GM23248 (cell line): ENCODE results near the gene TRIM72. TPM values are rescaled to one million over a fixed set of nuclear protein-coding genes. Genes with fewer than 3 reads are reported as not detected.
"Not testable (repeated sequence)": the region's sequence is repeated elsewhere in the genome, so short reads cannot be mapped to it uniquely, and the experiment has no call there.

Experiments
- DNase-seq: peaks from one replicate; pipeline ENCODE4 v3.0.0-alpha.2; 2015
- H2AFZ ChIP-seq: fragments of 200-600 bp; sonication (generic); 2 replicates; pipeline ENCODE4 v1.6.1; 2016; ENCODE audit warnings: antibody characterized with exemption
- H3F3A ChIP-seq: fragments of 200-600 bp; sonication (generic); 2 replicates; pipeline ENCODE4 v1.6.1; 2016; ENCODE audit warnings: mild to moderate bottlenecking, antibody characterized with exemption, mixed run types; ENCODE audit not compliant: insufficient read depth
- H3K27ac ChIP-seq: fragments of 200-600 bp; sonication (generic); 2 replicates; pipeline ENCODE4 v1.5.1; 2016; ENCODE audit warnings: mild to moderate bottlenecking
- H3K27me3 ChIP-seq: fragments of 200-600 bp; sonication (generic); replicated peaks from 2 replicates; pipeline ENCODE4 v1.6.1; 2016; ENCODE audit warnings: mild to moderate bottlenecking; ENCODE audit not compliant: insufficient read depth
- H3K36me3 ChIP-seq: fragments of 200-600 bp; sonication (generic); 2 replicates; pipeline ENCODE4 v1.6.1; 2016; ENCODE audit warnings: low read depth, mild to moderate bottlenecking
- H3K4me1 ChIP-seq: fragments of 200-600 bp; sonication (generic); 2 replicates; pipeline ENCODE4 v1.6.1; 2016; ENCODE audit warnings: mild to moderate bottlenecking; ENCODE audit not compliant: insufficient read depth
- H3K4me2 ChIP-seq: fragments of 200-600 bp; sonication (generic); one replicate; pipeline ENCODE4 v1.6.1; 2016; ENCODE audit warnings: mild to moderate bottlenecking; ENCODE audit not compliant: unreplicated experiment
- H3K4me3 ChIP-seq: fragments of 200-600 bp; sonication (generic); 2 replicates; pipeline ENCODE4 v1.5.1; 2016; ENCODE audit warnings: mild to moderate bottlenecking
- H3K79me2 ChIP-seq: fragments of 200-600 bp; sonication (generic); 2 replicates; pipeline ENCODE4 v1.6.1; 2016; ENCODE audit warnings: mild to moderate bottlenecking; ENCODE audit not compliant: insufficient read depth
- H3K9ac ChIP-seq: fragments of 200-600 bp; sonication (generic); 2 replicates; pipeline ENCODE4 v1.6.1; 2016; ENCODE audit warnings: mild to moderate bottlenecking
- H3K9me2 ChIP-seq: fragments of 200-600 bp; sonication (generic); 2 replicates; pipeline ENCODE4 v1.6.1; 2016; ENCODE audit warnings: mixed run types, mild to moderate bottlenecking, moderate library complexity; ENCODE audit not compliant: insufficient read depth
- H3K9me3 ChIP-seq: fragments of 200-600 bp; sonication (generic); one replicate; pipeline ENCODE4 v1.6.1; 2017; ENCODE audit warnings: low read depth
- H4K20me1 ChIP-seq: fragments of 200-600 bp; sonication (generic); 2 replicates; pipeline ENCODE4 v1.6.0; 2016; ENCODE audit not compliant: insufficient read depth
- EZH2 ChIP-seq: fragments of 200-600 bp; sonication (generic); IDR thresholded peaks from 2 replicates; pipeline ENCODE4 v1.6.1; 2018; ENCODE audit warnings: antibody characterized with exemption, mild to moderate bottlenecking; ENCODE audit not compliant: insufficient read depth, poor library complexity, severe bottlenecking
- EZH2phosphoT487 ChIP-seq: fragments of 200-600 bp; sonication (generic); IDR thresholded peaks from 2 replicates; pipeline ENCODE4 v1.6.1; 2018; ENCODE audit warnings: antibody characterized with exemption, moderate library complexity, mild to moderate bottlenecking, low read depth; ENCODE audit not compliant: insufficient read depth
- WGBS, 2 experiments: methylation state at CpG; one replicate each; pipeline ENCODE4 v1.1.6; 2015 to 2017; ENCODE audit warnings: low lambda C conversion rate in 2 of 2, low coverage in 1 of 2; ENCODE audit errors: missing lambda C conversion rate in 2 of 2; 5-methylcytosine and 5-hydroxymethylcytosine counted together
- in situ Hi-C: fragments of 300-500 bp; cut with MboI; formaldehyde crosslinking; loops from 2 replicates; pipeline ENCODE4 v1.15.0; 2020
- polyA plus RNA-seq: library from polyadenylated mRNA; unstranded; fragments of >200 nt; fragmentation: Nextera tagmentation; extraction: Ambion mirVana; gene quantifications from 2 replicates; pipeline ENCODE4 v1.2.1, GENCODE V29; 2016
- small RNA-seq: library from RNA; depleted of rRNA; stranded (forward); fragments of <200 nt; gene quantifications from one replicate; pipeline ENCODE3, GENCODE V24; 2014; ENCODE audit warnings: low read depth, low replicate concordance
- total RNA-seq: library from RNA; depleted of rRNA; stranded (reverse); fragments of >200 nt; shearing (Covaris generic); gene quantifications from 2 replicates; pipeline ENCODE4 v1.2.3, GENCODE V29; 2014; rRNA removed

The TRIM72 gene
- total and polyA plus RNA-seq, 2 experiments from 2014 or later: not detected

GRCh38 chr16:31276600-31276999 lies 62.7 kb downstream of the TRIM72 start:
- in situ Hi-C loops: no loop called here
- Histone ChIP-seq H3F3A (no peaks in the 10 kb centered on the region), H3K36me3 (no peaks in the 10 kb centered on the region), H3K4me1 (no peaks in the 10 kb centered on the region), H3K9me3 (no peaks in the 10 kb centered on the region), H3K9ac (no peak overlapping the region), H3K4me2 (no peak overlapping the region), H4K20me1 (no peaks in the 10 kb centered on the region), H2AFZ (no peak overlapping the region), H3K27ac (no peak overlapping the region), H3K9me2 (no peaks in the 10 kb centered on the region), H3K27me3 (no peaks in the 10 kb centered on the region), H3K4me3 (no peak overlapping the region), H3K79me2 (no peaks in the 10 kb centered on the region)
- TF ChIP-seq EZH2phosphoT487 (no peak), EZH2 (no peak)
- 48% methylated on average over 4 to 5 of the region's 5 CpGs for WGBS, 2 experiments
- no peak for DNase-seq

GRCh38 chr16:31277659-31278260 lies 63.8 kb downstream of the TRIM72 start:
- no peak overlapping the region for H3K4me3 ChIP-seq
- H3K9me2 ChIP-seq: no peaks in the 10 kb centered on the region
- no peak overlapping the region for H3K4me2 ChIP-seq
- no peak for DNase-seq
- no peaks in the 10 kb centered on the region for H3K79me2 ChIP-seq
- no peaks in the 10 kb centered on the region for H3K9me3 ChIP-seq
- H3K36me3 ChIP-seq: no peaks in the 10 kb centered on the region
- no peaks in the 10 kb centered on the region for H3K4me1 ChIP-seq
- H3K27me3 ChIP-seq: no peaks in the 10 kb centered on the region
- TF ChIP-seq EZH2phosphoT487: no peak
- H3K9ac ChIP-seq: no peak overlapping the region
- 59 to 64% methylated on average over 17 of the region's 17 CpGs for WGBS, 2 experiments
- no peaks in the 10 kb centered on the region for H3F3A ChIP-seq
- H4K20me1 ChIP-seq: no peaks in the 10 kb centered on the region
- no peak overlapping the region for H3K27ac ChIP-seq
- in situ Hi-C loops: no loop called here
- H2AFZ ChIP-seq: no peak overlapping the region

GRCh38 chr16:31278853-31279252 lies 64.9 kb downstream of the TRIM72 start:
- H2AFZ ChIP-seq, H3K36me3 ChIP-seq, DNase-seq, H3K4me2 ChIP-seq, H3K79me2 ChIP-seq, H3K9me2 ChIP-seq, H3K27me3 ChIP-seq, H3K9me3 ChIP-seq, H3K27ac ChIP-seq, H3K4me1 ChIP-seq, in situ Hi-C loops, H3F3A ChIP-seq, H3K9ac ChIP-seq, H4K20me1 ChIP-seq, H3K4me3 ChIP-seq: not testable (repeated sequence)
- WGBS, 2 experiments: 37 to 41% methylated on average over 4 of the region's 4 CpGs

Small RNAs within 50 kb of the gene (small RNA-seq; reads per million reads assigned to genes)
- gene AC009088.4 (not detected), gene NDUFA3P6 (not detected)

Other genes starting within 250 kb of the TRIM72 start
- gene HSD3B7, start 228.9 kb upstream of the TRIM72 start, total RNA-seq: 69.7 and 73.2 TPM in 2 replicates
- 40.2 and 40.9 TPM in 2 replicates for gene HSD3B7, start 228.9 kb upstream of the TRIM72 start, polyA plus RNA-seq
- gene STX1B, start 203.5 kb upstream of the TRIM72 start, total RNA-seq: 2.0 and 2.3 TPM in 2 replicates
- 0.23 and 0.46 TPM in 2 replicates for gene STX1B, start 203.5 kb upstream of the TRIM72 start, polyA plus RNA-seq
- 24.9 and 25.8 TPM in 2 replicates for gene STX4, start 180.6 kb upstream of the TRIM72 start, total RNA-seq
- 49.3 and 52.1 TPM in 2 replicates for gene STX4, start 180.6 kb upstream of the TRIM72 start, polyA plus RNA-seq
- gene ZNF668, start 139.9 kb upstream of the TRIM72 start, total RNA-seq: 20.6 and 21.8 TPM in 2 replicates
- gene ZNF668, start 139.9 kb upstream of the TRIM72 start, polyA plus RNA-seq: 19.5 and 20.8 TPM in 2 replicates
- gene ZNF646, start 139.7 kb upstream of the TRIM72 start, total RNA-seq: 10.6 and 12.8 TPM in 2 replicates
- 3.5 and 4.0 TPM in 2 replicates for gene ZNF646, start 139.7 kb upstream of the TRIM72 start, polyA plus RNA-seq
- gene PRSS53, start 125.2 kb upstream of the TRIM72 start, total RNA-seq: 7.0 and 10.5 TPM in 2 replicates
- 0.84 and 0.95 TPM in 2 replicates for gene PRSS53, start 125.2 kb upstream of the TRIM72 start, polyA plus RNA-seq
- gene VKORC1, start 119.3 kb upstream of the TRIM72 start, total RNA-seq: 444 and 480 TPM in 2 replicates
- gene VKORC1, start 119.3 kb upstream of the TRIM72 start, polyA plus RNA-seq: 535 and 542 TPM in 2 replicates
- 42.1 and 71.4 TPM in 2 replicates for gene BCKDK, start 105.7 kb upstream of the TRIM72 start, total RNA-seq
- 108 and 114 TPM in 2 replicates for gene BCKDK, start 105.7 kb upstream of the TRIM72 start, polyA plus RNA-seq
- 27.8 and 50.9 TPM in 2 replicates for gene KAT8, start 96.5 kb upstream of the TRIM72 start, total RNA-seq
- gene KAT8, start 96.5 kb upstream of the TRIM72 start, polyA plus RNA-seq: 18.4 and 19.3 TPM in 2 replicates
- not detected in 2 replicates for gene PRSS8, start 78.4 kb upstream of the TRIM72 start, total RNA-seq
- gene PRSS8, start 78.4 kb upstream of the TRIM72 start, polyA plus RNA-seq: not detected in 2 replicates
- 0.13 TPM in 1 of 2 replicates, not detected in the other for gene PRSS36, start 64.1 kb upstream of the TRIM72 start, total RNA-seq
- gene PRSS36, start 64.1 kb upstream of the TRIM72 start, polyA plus RNA-seq: 0.19 and 2.2 TPM in 2 replicates
- 22.5 and 28.3 TPM in 2 replicates for gene FUS, start 34.0 kb upstream of the TRIM72 start, total RNA-seq
- 154 and 166 TPM in 2 replicates for gene FUS, start 34.0 kb upstream of the TRIM72 start, polyA plus RNA-seq
- gene PYCARD, start 11.4 kb upstream of the TRIM72 start, total RNA-seq: 20.1 and 28.1 TPM in 2 replicates
- 23.1 and 24.3 TPM in 2 replicates for gene PYCARD, start 11.4 kb upstream of the TRIM72 start, polyA plus RNA-seq
- gene PYDC1, start 3.0 kb downstream of the TRIM72 start, total RNA-seq: not detected in 2 replicates
- not detected in 2 replicates for gene PYDC1, start 3.0 kb downstream of the TRIM72 start, polyA plus RNA-seq
- gene ITGAM, start 45.9 kb downstream of the TRIM72 start, total RNA-seq: not detected in 2 replicates
- gene ITGAM, start 45.9 kb downstream of the TRIM72 start, polyA plus RNA-seq: not detected in 2 replicates
- not detected in 2 replicates for gene ITGAX, start 141.1 kb downstream of the TRIM72 start, total RNA-seq
- gene ITGAX, start 141.1 kb downstream of the TRIM72 start, polyA plus RNA-seq: not detected in 2 replicates
- not detected in 2 replicates for gene ITGAD, start 179.2 kb downstream of the TRIM72 start, total RNA-seq
- not detected in 2 replicates for gene ITGAD, start 179.2 kb downstream of the TRIM72 start, polyA plus RNA-seq
- not detected in 2 replicates for gene COX6A2, start 214.2 kb downstream of the TRIM72 start, total RNA-seq
- gene COX6A2, start 214.2 kb downstream of the TRIM72 start, polyA plus RNA-seq: not detected in 2 replicates
- 0.22 and 0.38 TPM in 2 replicates for gene ZNF843, start 228.7 kb downstream of the TRIM72 start, total RNA-seq
- 0.39 and 0.41 TPM in 2 replicates for gene ZNF843, start 228.7 kb downstream of the TRIM72 start, polyA plus RNA-seq
- 11.2 and 14.3 TPM in 2 replicates for gene ARMC5, start 245.4 kb downstream of the TRIM72 start, total RNA-seq
- gene ARMC5, start 245.4 kb downstream of the TRIM72 start, polyA plus RNA-seq: 5.0 and 7.0 TPM in 2 replicates